ENCODE results near the gene FLT1.

DNA sequence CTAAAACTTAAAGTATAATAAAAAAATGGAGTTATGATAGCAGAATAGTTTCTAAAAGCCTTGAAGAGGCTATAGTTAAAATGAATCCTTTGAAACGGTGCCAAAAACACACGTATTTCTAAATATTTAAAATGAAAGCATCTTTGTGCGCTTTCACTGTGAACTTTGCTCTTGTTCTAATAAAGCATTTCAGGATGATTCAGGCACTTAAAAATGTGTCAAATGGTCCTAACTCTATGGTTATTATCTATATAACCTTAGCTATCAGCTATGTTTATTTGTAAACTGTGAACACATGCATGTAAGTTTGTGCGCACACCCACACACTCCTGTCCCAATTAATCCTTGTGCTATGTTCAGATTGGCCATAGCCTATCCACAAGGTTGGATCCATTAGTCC, 124.5 kb downstream of the FLT1 start:
- TF ChIP-seq, protein P1, sequence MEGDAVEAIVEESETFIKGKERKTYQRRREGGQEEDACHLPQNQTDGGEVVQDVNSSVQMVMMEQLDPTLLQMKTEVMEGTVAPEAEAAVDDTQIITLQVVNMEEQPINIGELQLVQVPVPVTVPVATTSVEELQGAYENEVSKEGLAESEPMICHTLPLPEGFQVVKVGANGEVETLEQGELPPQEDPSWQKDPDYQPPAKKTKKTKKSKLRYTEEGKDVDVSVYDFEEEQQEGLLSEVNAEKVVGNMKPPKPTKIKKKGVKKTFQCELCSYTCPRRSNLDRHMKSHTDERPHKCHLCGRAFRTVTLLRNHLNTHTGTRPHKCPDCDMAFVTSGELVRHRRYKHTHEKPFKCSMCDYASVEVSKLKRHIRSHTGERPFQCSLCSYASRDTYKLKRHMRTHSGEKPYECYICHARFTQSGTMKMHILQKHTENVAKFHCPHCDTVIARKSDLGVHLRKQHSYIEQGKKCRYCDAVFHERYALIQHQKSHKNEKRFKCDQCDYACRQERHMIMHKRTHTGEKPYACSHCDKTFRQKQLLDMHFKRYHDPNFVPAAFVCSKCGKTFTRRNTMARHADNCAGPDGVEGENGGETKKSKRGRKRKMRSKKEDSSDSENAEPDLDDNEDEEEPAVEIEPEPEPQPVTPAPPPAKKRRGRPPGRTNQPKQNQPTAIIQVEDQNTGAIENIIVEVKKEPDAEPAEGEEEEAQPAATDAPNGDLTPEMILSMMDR (conservative IDR thresholded peaks at IDR 0.05 in 1 of 2, IDR thresholded peaks at IDR 0.05 in 1 of 2; ENCODE audit: low read depth in 1 of 2, low read length in 2 of 2) = no peak
- no peak for TF ChIP-seq EZH2 (IDR thresholded peaks at IDR 0.05; ENCODE audit: low read length, missing control alignments)

All from fibroblast of lung (primary cell).